Upper lobe of left lung (tissue), 4 donors: ENCODE results near the gene CTXND2.
"Not testable (repeated sequence)": the region's sequence is repeated elsewhere in the genome, so short reads cannot be mapped to it uniquely, and the experiment has no call there.

Experiments
- EP300 ChIP-seq, 4 donors: sonication (generic); formaldehyde crosslinking; IDR thresholded peaks; one replicate each; pipeline ENCODE4 v1.5.1; 2017; ENCODE audit warnings: antibody characterized with exemption in 4 of 4, control low read depth in 2 of 4
- POLR2A ChIP-seq, 4 donors: fragments of 450-650 bp; IDR thresholded peaks; one replicate each; pipeline ENCODE4 v1.5.1; 2016 to 2017; ENCODE audit warnings: antibody characterized with exemption in 4 of 4, mild to moderate bottlenecking in 2 of 4
- POLR2AphosphoS5 ChIP-seq, 2 donors: sonication (generic); formaldehyde crosslinking; IDR thresholded peaks; one replicate each; pipeline ENCODE4 v1.5.1; 2017; ENCODE audit warnings: antibody characterized with exemption in 2 of 2
- TF ChIP-seq, protein P1 (sequence below), 6 experiments: fragments of 450-650 bp in 4 of 6; fragments of 200-600 bp in 2 of 6; sonication (generic) in 2 of 6; IDR thresholded peaks; one replicate each; pipeline ENCODE4 v1.5.1; 2016 to 2019; ENCODE audit warnings: antibody characterized with exemption in 6 of 6

DNA sequence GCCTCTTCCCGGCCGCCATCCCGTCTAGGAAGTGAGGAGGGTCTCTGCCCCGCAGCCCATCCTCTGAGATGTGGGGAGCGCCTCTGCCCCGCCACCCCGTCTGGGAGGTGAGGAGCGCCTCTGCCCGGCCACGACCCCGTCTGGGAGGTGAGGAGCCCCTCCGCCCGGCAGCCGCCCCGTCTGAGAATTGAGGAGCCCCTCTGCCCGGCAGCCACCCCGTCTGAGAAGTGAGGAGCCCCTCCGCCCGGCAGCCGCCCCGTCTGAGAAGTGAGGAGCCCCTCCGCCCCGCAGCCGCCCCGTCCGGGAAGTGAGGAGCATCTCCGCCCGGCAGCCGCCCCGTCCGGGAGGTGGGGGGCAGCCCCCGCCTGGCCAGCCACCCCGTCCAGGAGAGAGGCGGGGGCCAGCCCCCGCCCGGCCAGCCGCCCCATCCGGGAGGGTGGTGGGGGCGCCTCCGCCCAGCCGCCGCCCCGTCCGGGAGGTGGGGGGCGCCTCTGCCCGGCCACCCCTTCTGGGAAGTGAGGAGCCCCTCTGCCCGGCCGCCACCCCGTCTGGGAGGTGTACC lies 36.1 kb upstream of the CTXND2 start:
- TF ChIP-seq, protein P1, sequence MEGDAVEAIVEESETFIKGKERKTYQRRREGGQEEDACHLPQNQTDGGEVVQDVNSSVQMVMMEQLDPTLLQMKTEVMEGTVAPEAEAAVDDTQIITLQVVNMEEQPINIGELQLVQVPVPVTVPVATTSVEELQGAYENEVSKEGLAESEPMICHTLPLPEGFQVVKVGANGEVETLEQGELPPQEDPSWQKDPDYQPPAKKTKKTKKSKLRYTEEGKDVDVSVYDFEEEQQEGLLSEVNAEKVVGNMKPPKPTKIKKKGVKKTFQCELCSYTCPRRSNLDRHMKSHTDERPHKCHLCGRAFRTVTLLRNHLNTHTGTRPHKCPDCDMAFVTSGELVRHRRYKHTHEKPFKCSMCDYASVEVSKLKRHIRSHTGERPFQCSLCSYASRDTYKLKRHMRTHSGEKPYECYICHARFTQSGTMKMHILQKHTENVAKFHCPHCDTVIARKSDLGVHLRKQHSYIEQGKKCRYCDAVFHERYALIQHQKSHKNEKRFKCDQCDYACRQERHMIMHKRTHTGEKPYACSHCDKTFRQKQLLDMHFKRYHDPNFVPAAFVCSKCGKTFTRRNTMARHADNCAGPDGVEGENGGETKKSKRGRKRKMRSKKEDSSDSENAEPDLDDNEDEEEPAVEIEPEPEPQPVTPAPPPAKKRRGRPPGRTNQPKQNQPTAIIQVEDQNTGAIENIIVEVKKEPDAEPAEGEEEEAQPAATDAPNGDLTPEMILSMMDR (IDR thresholded peaks at IDR 0.05): not testable (repeated sequence)
- TF ChIP-seq POLR2A, POLR2AphosphoS5, EP300 (IDR thresholded peaks at IDR 0.05): not testable (repeated sequence)
